ENCODE results near the gene HIVEP3.

DNA sequence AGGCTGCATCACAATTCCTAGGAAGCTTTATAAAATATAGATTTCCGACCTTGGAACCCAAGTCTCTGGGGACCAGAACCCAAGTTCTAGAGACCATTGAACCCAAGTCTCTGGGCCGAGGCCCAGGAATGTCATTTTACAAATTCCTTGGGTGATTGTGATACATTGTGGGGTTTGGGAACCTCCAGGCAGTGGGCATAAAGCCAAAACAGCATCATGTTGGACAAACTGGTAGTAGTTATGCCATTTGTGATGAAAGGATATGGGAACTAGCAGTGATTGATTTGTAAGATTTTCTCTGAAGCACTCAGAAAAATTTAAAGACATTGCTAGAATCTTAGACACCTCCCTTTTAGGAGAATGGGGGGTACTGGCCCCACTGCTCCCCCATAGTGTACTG lies 160.2 kb downstream of the HIVEP3 start:
- TF ChIP-seq, protein P1, sequence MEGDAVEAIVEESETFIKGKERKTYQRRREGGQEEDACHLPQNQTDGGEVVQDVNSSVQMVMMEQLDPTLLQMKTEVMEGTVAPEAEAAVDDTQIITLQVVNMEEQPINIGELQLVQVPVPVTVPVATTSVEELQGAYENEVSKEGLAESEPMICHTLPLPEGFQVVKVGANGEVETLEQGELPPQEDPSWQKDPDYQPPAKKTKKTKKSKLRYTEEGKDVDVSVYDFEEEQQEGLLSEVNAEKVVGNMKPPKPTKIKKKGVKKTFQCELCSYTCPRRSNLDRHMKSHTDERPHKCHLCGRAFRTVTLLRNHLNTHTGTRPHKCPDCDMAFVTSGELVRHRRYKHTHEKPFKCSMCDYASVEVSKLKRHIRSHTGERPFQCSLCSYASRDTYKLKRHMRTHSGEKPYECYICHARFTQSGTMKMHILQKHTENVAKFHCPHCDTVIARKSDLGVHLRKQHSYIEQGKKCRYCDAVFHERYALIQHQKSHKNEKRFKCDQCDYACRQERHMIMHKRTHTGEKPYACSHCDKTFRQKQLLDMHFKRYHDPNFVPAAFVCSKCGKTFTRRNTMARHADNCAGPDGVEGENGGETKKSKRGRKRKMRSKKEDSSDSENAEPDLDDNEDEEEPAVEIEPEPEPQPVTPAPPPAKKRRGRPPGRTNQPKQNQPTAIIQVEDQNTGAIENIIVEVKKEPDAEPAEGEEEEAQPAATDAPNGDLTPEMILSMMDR (IDR thresholded peaks at IDR 0.05): no peak
- TF ChIP-seq POLR2A (IDR thresholded peaks at IDR 0.05): no peak
